OCI-LY3 (cell line): Measurements from ENCODE around the gene TOR4A.

Source experiments
- H2AFZ ChIP-seq: fragments of 200-600, 300-600 bp; shearing (Covaris generic); 2 replicates; pipeline ENCODE4 v1.6.0; 2014; ENCODE audit warnings: antibody characterized with exemption, low read depth, low read length
- H3K27ac ChIP-seq: fragments of 200-600, 300-600 bp; sonication (generic); 2 replicates; pipeline ENCODE4 v1.5.1; 2014; ENCODE audit warnings: mild to moderate bottlenecking, low read length, moderate library complexity, mixed read lengths
- H3K27me3 ChIP-seq: fragments of 200-600, 300-600 bp; sonication (generic); 2 replicates; pipeline ENCODE4 v1.6.1; 2014; ENCODE audit warnings: low read depth, low read length, mixed read lengths
- H3K36me3 ChIP-seq: fragments of 200-600, 300-600 bp; sonication (generic); replicated peaks from 2 replicates; pipeline ENCODE3; 2014; ENCODE audit warnings: low read depth, low read length, mixed read lengths
- H3K4me1 ChIP-seq: fragments of 300-600, 200-600 bp; sonication (generic); 2 replicates; pipeline ENCODE4 v1.6.1; 2014; ENCODE audit warnings: low read length, mixed read lengths
- H3K4me2 ChIP-seq: fragments of 200-600, 300-600 bp; sonication (generic); 2 replicates; pipeline ENCODE4 v1.6.1; 2014; ENCODE audit warnings: low read length, mixed read lengths
- H3K4me3 ChIP-seq: fragments of 300-600, 200-600 bp; sonication (generic); 2 replicates; pipeline ENCODE4 v1.5.1; 2014; ENCODE audit warnings: antibody characterized with exemption, mild to moderate bottlenecking, low read length, moderate library complexity
- H3K79me2 ChIP-seq: fragments of 300-600, 200-600 bp; shearing (Covaris generic); 2 replicates; pipeline ENCODE4 v1.6.1; 2014; ENCODE audit warnings: mild to moderate bottlenecking, low read length, mixed read lengths
- H3K9ac ChIP-seq: fragments of 300-600, 200-600 bp; shearing (Covaris generic); 2 replicates; pipeline ENCODE4 v1.6.0; 2014; ENCODE audit warnings: mild to moderate bottlenecking, low read length, moderate library complexity
- H3K9me3 ChIP-seq: fragments of 200-600, 300-600 bp; shearing (Covaris generic); 2 replicates; pipeline ENCODE4 v1.6.1; 2014; ENCODE audit warnings: low read length, mixed read lengths; ENCODE audit not compliant: insufficient read depth
- H4K20me1 ChIP-seq: fragments of 200-600, 300-600 bp; sonication (generic); 2 replicates; pipeline ENCODE4 v1.6.1; 2016; ENCODE audit warnings: low read length, mixed read lengths; ENCODE audit not compliant: insufficient read depth
- EZH2phosphoT487 ChIP-seq: fragments of 200-600 bp; shearing (Covaris generic); IDR thresholded peaks from 2 replicates; pipeline ENCODE4 v1.6.1; 2018; ENCODE audit warnings: antibody characterized with exemption, mixed run types, low read depth
- TF ChIP-seq, protein P1 (sequence below): fragments of 200-600, 300-600 bp; sonication (generic); IDR thresholded peaks from 2 replicates; pipeline ENCODE4 v1.5.1; 2014; ENCODE audit warnings: antibody characterized with exemption, low read length, low read depth

Gene TOR4A

DNA sequence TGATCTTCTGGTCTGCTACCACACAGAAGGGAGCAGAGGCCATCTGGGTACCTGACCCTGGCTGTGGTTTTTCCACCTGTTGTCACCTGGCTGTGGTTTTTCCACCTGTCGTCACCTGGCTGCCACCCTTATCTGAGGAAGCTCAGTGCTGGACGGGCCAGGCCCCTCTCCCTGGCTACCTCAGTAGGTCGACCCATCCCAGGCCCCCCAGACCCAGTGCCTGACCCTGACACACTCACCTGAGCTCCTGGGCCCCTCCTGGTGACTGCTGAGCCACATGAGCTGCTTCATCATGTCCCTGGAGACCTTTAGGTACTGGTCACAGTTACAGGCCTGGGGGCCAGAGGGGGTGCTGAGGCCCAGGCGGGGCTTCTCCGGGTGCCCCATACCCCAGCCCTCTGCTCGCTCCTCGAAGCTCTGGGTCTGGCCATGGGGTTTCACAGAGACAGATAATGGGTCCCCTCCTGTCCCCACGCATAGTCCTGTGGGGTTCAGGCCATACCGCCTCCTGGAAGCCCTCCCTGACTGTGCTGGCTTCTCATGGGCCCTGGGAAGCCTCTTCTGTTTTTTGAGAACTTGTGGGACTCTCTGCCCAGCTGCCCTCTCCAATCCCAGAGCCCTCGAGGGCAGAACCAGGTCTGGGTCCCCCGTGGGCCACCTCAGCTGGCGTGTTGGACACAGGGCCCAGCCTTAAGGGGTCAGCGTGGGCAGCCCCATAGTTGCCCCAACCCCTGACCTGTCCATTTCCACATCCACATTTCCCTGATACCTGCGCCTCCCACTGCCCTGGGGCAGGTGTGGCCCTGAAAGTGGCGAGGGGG, 32.1 kb downstream of the TOR4A start:
- Histone ChIP-seq H3K79me2 (no peaks in the 10 kb centered on the region), H3K27me3 (no peaks in the 10 kb centered on the region), H3K9ac (no peak overlapping the region), H3K9me3 (no peaks in the 10 kb centered on the region), H3K4me2 (no peak overlapping the region), H2AFZ (no peak overlapping the region), H3K4me3 (no peak overlapping the region), H3K36me3 (no peaks in the 10 kb centered on the region), H3K4me1 (peaks cover 11% of the 10 kb centered on the region), H3K27ac (no peak overlapping the region), H4K20me1 (no peaks in the 10 kb centered on the region)
- TF ChIP-seq, protein P1, sequence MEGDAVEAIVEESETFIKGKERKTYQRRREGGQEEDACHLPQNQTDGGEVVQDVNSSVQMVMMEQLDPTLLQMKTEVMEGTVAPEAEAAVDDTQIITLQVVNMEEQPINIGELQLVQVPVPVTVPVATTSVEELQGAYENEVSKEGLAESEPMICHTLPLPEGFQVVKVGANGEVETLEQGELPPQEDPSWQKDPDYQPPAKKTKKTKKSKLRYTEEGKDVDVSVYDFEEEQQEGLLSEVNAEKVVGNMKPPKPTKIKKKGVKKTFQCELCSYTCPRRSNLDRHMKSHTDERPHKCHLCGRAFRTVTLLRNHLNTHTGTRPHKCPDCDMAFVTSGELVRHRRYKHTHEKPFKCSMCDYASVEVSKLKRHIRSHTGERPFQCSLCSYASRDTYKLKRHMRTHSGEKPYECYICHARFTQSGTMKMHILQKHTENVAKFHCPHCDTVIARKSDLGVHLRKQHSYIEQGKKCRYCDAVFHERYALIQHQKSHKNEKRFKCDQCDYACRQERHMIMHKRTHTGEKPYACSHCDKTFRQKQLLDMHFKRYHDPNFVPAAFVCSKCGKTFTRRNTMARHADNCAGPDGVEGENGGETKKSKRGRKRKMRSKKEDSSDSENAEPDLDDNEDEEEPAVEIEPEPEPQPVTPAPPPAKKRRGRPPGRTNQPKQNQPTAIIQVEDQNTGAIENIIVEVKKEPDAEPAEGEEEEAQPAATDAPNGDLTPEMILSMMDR: no peak

DNA sequence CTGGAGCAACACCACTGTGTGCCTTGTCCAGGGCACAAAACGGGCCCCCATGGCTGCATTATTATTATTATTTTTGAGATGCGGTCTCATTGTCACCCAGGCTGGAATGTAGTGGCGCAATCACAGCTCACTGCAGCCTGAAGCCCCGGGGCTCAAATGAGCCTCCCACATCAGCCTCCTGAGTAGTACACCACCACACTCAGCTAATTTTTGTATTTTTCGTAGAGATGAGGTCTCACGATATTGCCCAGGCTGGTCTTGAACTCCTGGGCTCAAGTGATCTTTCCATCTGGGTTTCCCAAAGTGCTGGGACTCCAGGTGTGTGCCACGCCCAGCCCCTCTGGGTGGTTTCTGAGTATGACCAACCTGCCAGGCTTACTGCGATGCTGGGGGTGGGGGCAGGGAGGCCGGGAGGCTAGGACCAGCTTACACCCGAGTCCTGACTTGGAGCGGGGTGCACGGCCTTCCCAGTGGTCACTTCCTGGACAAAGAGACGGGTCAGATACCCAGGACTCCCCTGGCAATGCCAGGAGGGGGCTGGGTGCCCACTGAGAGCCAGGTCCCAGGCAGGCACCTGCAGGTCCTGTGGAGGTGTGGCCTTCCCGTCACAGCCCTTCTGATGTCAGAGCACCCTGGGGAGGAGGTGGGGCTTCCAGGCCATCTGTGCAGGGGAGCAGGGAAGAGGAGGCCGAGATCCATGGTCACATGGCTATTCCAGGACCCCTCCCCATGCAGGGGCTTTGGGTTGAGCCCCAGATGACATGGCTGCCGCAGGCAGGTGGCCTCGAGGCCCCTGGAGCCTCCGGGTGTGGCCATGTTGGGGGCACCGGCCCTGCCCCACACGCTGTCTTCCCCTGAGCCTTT, 32.9 kb downstream of the TOR4A start:
- Histone ChIP-seq H3K9me3 (no peaks in the 10 kb centered on the region), H3K4me3 (no peak overlapping the region; the same call in 1 of the 2 replicates), H4K20me1 (no peaks in the 10 kb centered on the region), H3K27ac (no peak overlapping the region), H3K79me2 (no peaks in the 10 kb centered on the region), H3K36me3 (no peaks in the 10 kb centered on the region), H2AFZ (no peak overlapping the region), H3K4me2 (peak overlapping the region; percentile 6), H3K27me3 (no peaks in the 10 kb centered on the region), H3K9ac (no peak overlapping the region), H3K4me1 (peaks cover 13% of the 10 kb centered on the region)
- TF ChIP-seq, protein P1: no peak
- TF ChIP-seq EZH2phosphoT487: no peak

DNA sequence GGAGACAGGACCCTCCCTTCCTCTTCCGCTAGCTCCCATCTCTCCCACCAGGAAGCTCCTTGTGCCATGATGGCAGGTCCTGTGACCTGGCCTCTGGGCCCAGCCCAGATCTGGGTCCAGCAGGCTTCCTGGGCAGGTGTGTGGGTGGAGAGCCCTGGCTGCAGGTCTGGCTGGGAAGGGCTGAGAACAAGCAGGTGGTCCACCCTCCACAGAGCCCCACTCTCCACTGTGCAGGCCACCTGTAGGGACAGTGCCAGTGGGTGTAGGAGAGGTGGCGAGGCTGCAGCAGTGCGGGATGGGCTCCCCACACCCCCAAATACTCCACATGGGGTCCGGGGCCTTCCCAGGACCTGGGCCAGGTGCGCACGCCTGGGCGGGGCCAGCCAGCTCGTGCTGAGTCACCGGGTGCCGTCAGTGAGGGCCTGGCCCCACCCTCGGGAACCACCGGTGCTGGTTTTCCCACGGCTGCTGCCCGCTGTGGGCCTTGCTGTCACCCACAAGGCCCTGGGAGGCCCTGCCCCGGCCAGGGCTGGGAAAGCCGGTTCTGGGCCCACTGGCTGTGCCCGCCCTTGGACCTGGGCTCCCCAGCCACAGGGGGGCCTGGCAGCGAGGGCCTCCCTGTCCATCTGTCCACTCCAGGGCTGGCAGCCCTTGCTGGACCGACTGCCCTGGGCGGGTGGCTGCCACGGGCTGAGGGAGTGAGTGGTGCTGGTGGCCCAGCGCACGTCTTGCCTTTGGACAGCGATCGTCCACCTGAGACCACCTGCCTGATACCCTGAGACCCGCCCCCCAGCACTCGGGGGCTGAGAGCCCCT, 33.9 kb downstream of the TOR4A start:
- H3K9me3 ChIP-seq: no peaks in the 10 kb centered on the region
- TF ChIP-seq, protein P1: no peak
- TF ChIP-seq EZH2phosphoT487: no peak
- H3K79me2 ChIP-seq: no peaks in the 10 kb centered on the region
- peaks cover 16% of the 10 kb centered on the region for H3K4me1 ChIP-seq
- H3K27ac ChIP-seq: no peak overlapping the region
- no peak overlapping the region for H3K9ac ChIP-seq
- H3K4me3 ChIP-seq: no peak overlapping the region
- no peak overlapping the region for H2AFZ ChIP-seq
- no peaks in the 10 kb centered on the region for H4K20me1 ChIP-seq
- peak overlapping the region; percentile 6 for H3K4me2 ChIP-seq
- H3K27me3 ChIP-seq: no peaks in the 10 kb centered on the region
- H3K36me3 ChIP-seq: no peaks in the 10 kb centered on the region
